Panc1 (cell line): Measurements from ENCODE around the gene USP32. TPM values are rescaled to one million over a fixed set of nuclear protein-coding genes. Genes with fewer than 3 reads are reported as not detected.

Experiments used
- ATAC-seq: fragments of 200-7000 bp; cut with Tn5 transposase; 2 replicates; pipeline ENCODE4 v1.9.1; 2020; ENCODE audit warnings: mild to moderate bottlenecking, moderate library complexity
- BruUV-seq: library from RNA; stranded (reverse); fragments of 400-500 nt; replicated peaks from 2 replicates; lab custom pipeline; 2021; lab: Mats Ljungman, UMichigan
- CTCF ChIA-PET: fragments of 300-600 bp; sonication (Branson Sonifier 250); formaldehyde crosslinking; loops from one replicate; lab custom pipeline; 2022; ENCODE audit warnings: antibody characterized with exemption; lab: Charles Lee
- POLR2A ChIA-PET: fragments of 300-600 bp; sonication (Branson Sonifier 250); formaldehyde crosslinking; loops from one replicate; lab custom pipeline; 2022; ENCODE audit warnings: antibody characterized with exemption; lab: Charles Lee
- DNase-seq: peaks from one replicate; pipeline ENCODE4 v3.0.0-alpha.2; 2010; ENCODE audit warnings: low read depth, low spot score
- H3K27ac ChIP-seq: 2 replicates; pipeline ENCODE4 v1.5.1; 2011; ENCODE audit warnings: mild to moderate bottlenecking, low read length, inconsistent platforms
- H3K27me3 ChIP-seq: fragments of 200-500 bp; sonication (Bioruptor generic); 2 replicates; pipeline ENCODE4 v1.6.0; 2014; ENCODE audit warnings: low read length, inconsistent platforms; ENCODE audit not compliant: control insufficient read depth, insufficient read depth
- H3K36me3 ChIP-seq: fragments of 200-500 bp; sonication (Bioruptor generic); 2 replicates; pipeline ENCODE4 v1.5.1; 2014; ENCODE audit warnings: inconsistent platforms, mild to moderate bottlenecking, low read length, moderate library complexity; ENCODE audit not compliant: control insufficient read depth, insufficient read depth
- H3K4me1 ChIP-seq: 2 replicates; pipeline ENCODE4 v1.5.1; 2011; ENCODE audit warnings: inconsistent platforms, mild to moderate bottlenecking, low read length, moderate library complexity; ENCODE audit not compliant: control insufficient read depth, insufficient read depth
- H3K4me3 ChIP-seq, 2 experiments: 2 replicates each; pipeline ENCODE4 v1.5.1; 2011 to 2012; ENCODE audit warnings: low read depth in 2 of 2, low read length in 2 of 2, mild to moderate bottlenecking in 2 of 2, inconsistent platforms in 1 of 2, moderate library complexity in 1 of 2
- H3K9me3 ChIP-seq: fragments of 200-500 bp; sonication (Bioruptor generic); 2 replicates; pipeline ENCODE4 v1.5.1; 2014; ENCODE audit warnings: low read depth, mild to moderate bottlenecking, inconsistent platforms, low read length, moderate library complexity; ENCODE audit not compliant: control insufficient read depth, insufficient read depth
- CTCF ChIP-seq: fragments of 450-650 bp; IDR thresholded peaks from 2 replicates; pipeline ENCODE4 v1.5.1; 2017; ENCODE audit warnings: mild to moderate bottlenecking
- POLR2AphosphoS5 ChIP-seq: IDR thresholded peaks from 2 replicates; pipeline ENCODE4 v1.6.1; 2012; ENCODE audit warnings: mild to moderate bottlenecking, low read depth, low read length, moderate library complexity
- SIN3A ChIP-seq: IDR thresholded peaks from 2 replicates; pipeline ENCODE4 v1.6.1; 2012; ENCODE audit warnings: low read depth, mild to moderate bottlenecking, low read length, moderate library complexity, borderline replicate concordance; ENCODE audit not compliant: insufficient read depth
- TCF7L2 ChIP-seq: IDR thresholded peaks from 2 replicates; pipeline ENCODE4 v1.6.1; 2011; ENCODE audit warnings: mild to moderate bottlenecking, low read depth, low read length, inconsistent platforms
- in situ Hi-C: cut with HindIII; loops from 2 replicates; pipeline ENCODE4 v1.10.0; 2016; ENCODE audit warnings: low sequenced_read_pairs, low pct_unique_long_range_greater_than_20kb
- intact Hi-C: fragments of 100-400 bp; cut with micrococcal nuclease; formaldehyde crosslinking; loops from one replicate; pipeline ENCODE4 v1.10.0; 2022; ENCODE audit not compliant: unreplicated experiment
- total RNA-seq: library from RNA; stranded (reverse); gene quantifications from one replicate; pipeline ENCODE4 v1.2.1, GENCODE V29; 2021; ENCODE audit not compliant: unreplicated experiment
- TF ChIP-seq, protein P1 (sequence below), 2 experiments: IDR thresholded peaks; 2 replicates each; pipeline ENCODE4 v1.6.1; 2011 to 2012; ENCODE audit warnings: low read depth in 2 of 2, control low read depth in 1 of 2, low read length in 1 of 2, mild to moderate bottlenecking in 1 of 2, moderate library complexity in 1 of 2; ENCODE audit not compliant: insufficient read depth in 1 of 2

USP32 gene
- total RNA-seq, 1 experiment from 2014 or later: 45.5 TPM

- Histone ChIP-seq H3K27me3 (no peaks in the 10 kb centered on the region), H3K9me3 (no peaks in the 10 kb centered on the region), H3K4me1 (peaks cover 28% of the 10 kb centered on the region), H3K36me3 (no peaks in the 10 kb centered on the region), H3K4me3 (no peak overlapping the region), H3K27ac (no peak overlapping the region)
- TF ChIP-seq TCF7L2: no peak
- TF ChIP-seq POLR2AphosphoS5: no peak
- no peak for TF ChIP-seq CTCF
- no peak for TF ChIP-seq SIN3A
- TF ChIP-seq, protein P1, sequence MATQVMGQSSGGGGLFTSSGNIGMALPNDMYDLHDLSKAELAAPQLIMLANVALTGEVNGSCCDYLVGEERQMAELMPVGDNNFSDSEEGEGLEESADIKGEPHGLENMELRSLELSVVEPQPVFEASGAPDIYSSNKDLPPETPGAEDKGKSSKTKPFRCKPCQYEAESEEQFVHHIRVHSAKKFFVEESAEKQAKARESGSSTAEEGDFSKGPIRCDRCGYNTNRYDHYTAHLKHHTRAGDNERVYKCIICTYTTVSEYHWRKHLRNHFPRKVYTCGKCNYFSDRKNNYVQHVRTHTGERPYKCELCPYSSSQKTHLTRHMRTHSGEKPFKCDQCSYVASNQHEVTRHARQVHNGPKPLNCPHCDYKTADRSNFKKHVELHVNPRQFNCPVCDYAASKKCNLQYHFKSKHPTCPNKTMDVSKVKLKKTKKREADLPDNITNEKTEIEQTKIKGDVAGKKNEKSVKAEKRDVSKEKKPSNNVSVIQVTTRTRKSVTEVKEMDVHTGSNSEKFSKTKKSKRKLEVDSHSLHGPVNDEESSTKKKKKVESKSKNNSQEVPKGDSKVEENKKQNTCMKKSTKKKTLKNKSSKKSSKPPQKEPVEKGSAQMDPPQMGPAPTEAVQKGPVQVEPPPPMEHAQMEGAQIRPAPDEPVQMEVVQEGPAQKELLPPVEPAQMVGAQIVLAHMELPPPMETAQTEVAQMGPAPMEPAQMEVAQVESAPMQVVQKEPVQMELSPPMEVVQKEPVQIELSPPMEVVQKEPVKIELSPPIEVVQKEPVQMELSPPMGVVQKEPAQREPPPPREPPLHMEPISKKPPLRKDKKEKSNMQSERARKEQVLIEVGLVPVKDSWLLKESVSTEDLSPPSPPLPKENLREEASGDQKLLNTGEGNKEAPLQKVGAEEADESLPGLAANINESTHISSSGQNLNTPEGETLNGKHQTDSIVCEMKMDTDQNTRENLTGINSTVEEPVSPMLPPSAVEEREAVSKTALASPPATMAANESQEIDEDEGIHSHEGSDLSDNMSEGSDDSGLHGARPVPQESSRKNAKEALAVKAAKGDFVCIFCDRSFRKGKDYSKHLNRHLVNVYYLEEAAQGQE (IDR thresholded peaks at IDR 0.05; ENCODE audit: insufficient read depth in 1 of 2, low read depth in 2 of 2, low read length in 1 of 2): no peak
- DNase-seq: no peak
- POLR2A ChIA-PET: no interaction called here
- intact Hi-C loops: no loop called here
- no peak for ATAC-seq
- CTCF ChIA-PET: no interaction called here
- no TSS peak for BruUV-seq
- in situ Hi-C loops: no loop called here
These were observed 226.0 kb downstream of the USP32 start for GRCh38 chr17:60165971-60166370.

- ATAC-seq (no peak), DNase-seq (no peak)
- in situ Hi-C loops: no loop called here
- TF ChIP-seq, protein P1 (IDR thresholded peaks at IDR 0.05; ENCODE audit: insufficient read depth in 1 of 2, low read depth in 2 of 2, low read length in 1 of 2): no peak
- H3K4me3 ChIP-seq: no peak overlapping the region
- CTCF ChIA-PET: no interaction called here
- intact Hi-C loops: no loop called here
- no peak overlapping the region for H3K27ac ChIP-seq
- H3K27me3 ChIP-seq: no peaks in the 10 kb centered on the region
- no TSS peak for BruUV-seq
- H3K4me1 ChIP-seq: peaks cover 24% of the 10 kb centered on the region
- H3K36me3 ChIP-seq: no peaks in the 10 kb centered on the region
- POLR2A ChIA-PET: no interaction called here
- no peaks in the 10 kb centered on the region for H3K9me3 ChIP-seq
These were observed 226.7 kb downstream of the USP32 start for GRCh38 chr17:60165223-60165622.
